ENCODE data around the gene C7orf57. TPM values are rescaled to one million over a fixed set of nuclear protein-coding genes. Genes with fewer than 3 reads are reported as not detected.
A peak's percentile ranks its signal among the peaks of the same experiment; 100 is the strongest.

C7orf57 gene
- total RNA-seq, 1 donor from 2014 or later = not detected

- TF ChIP-seq, protein P1, sequence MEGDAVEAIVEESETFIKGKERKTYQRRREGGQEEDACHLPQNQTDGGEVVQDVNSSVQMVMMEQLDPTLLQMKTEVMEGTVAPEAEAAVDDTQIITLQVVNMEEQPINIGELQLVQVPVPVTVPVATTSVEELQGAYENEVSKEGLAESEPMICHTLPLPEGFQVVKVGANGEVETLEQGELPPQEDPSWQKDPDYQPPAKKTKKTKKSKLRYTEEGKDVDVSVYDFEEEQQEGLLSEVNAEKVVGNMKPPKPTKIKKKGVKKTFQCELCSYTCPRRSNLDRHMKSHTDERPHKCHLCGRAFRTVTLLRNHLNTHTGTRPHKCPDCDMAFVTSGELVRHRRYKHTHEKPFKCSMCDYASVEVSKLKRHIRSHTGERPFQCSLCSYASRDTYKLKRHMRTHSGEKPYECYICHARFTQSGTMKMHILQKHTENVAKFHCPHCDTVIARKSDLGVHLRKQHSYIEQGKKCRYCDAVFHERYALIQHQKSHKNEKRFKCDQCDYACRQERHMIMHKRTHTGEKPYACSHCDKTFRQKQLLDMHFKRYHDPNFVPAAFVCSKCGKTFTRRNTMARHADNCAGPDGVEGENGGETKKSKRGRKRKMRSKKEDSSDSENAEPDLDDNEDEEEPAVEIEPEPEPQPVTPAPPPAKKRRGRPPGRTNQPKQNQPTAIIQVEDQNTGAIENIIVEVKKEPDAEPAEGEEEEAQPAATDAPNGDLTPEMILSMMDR (IDR thresholded peaks at IDR 0.05) = no peak
- no peak for DNase-seq (ENCODE audit: low spot score)
- Mint-ChIP-seq H3K27me3 (ENCODE audit: low read depth) (no peaks in the 10 kb centered on the region), H3K36me3 (ENCODE audit: low read depth) (peaks cover 34% of the 10 kb centered on the region), H3K4me1 (ENCODE audit: low read depth) (peaks cover 12% of the 10 kb centered on the region), H3K27ac (ENCODE audit: unreplicated experiment) (peak overlapping the region; percentile 49), H3K4me3 (ENCODE audit: unreplicated experiment) (no peak overlapping the region), H3K9me3 (ENCODE audit: low read depth) (no peaks in the 10 kb centered on the region)
Observed at GRCh38 chr7:48107926-48108472, 72.7 kb downstream of the C7orf57 start.

DNA sequence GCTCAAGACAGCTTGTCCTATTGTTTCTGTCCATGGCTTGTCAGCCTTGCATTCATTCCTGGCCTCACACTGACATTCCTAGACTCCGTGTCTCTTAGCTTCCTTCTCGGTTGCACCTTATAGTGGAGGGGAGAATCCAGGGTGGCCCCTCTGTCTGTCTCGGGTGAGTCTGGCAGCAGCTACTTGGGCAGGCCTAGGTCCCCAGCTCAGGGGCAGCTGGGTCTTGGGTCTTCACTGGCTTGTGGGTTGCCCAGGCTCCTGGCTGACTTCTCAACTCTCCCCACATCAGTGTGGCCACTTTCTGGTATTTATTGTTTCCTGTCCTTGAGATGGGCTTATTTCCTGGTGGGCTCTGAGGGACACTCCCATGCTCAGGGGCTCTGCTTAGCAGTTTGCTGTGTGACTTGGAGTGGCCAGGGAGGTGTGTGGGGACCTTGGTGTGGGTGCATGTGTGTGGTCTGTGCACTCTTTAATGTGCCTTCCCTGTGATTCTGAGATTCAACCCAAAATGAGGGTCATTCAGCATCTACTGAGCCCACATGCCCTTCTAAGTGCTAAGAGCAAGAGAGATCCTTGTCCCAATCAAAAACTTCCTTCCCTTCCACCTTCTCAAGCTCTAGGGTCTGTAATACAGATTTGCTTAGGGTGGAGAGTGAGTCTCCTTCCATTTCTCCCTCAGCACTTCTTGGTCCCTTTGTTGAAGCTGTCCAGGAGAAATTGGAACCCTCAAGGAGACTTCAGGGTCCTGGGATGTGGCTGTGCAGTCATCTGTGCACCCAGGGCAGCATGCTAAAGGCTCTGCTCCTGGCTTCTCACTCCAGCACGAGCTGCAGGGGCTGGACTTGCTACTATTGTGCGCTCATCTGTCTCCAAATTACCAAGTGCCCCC lies 73.9 kb downstream of the C7orf57 start:
- Mint-ChIP-seq H3K4me3 (ENCODE audit: unreplicated experiment) (no peak overlapping the region), H3K9me3 (ENCODE audit: low read depth) (no peaks in the 10 kb centered on the region), H3K27ac (ENCODE audit: unreplicated experiment) (peak overlapping the region; percentile 0), H3K27me3 (ENCODE audit: low read depth) (no peaks in the 10 kb centered on the region), H3K4me1 (ENCODE audit: low read depth) (peaks cover 15% of the 10 kb centered on the region), H3K36me3 (ENCODE audit: low read depth) (peaks cover 27% of the 10 kb centered on the region)
- TF ChIP-seq, protein P1 (IDR thresholded peaks at IDR 0.05) = no peak
- no peak for DNase-seq (ENCODE audit: low spot score)

DNA sequence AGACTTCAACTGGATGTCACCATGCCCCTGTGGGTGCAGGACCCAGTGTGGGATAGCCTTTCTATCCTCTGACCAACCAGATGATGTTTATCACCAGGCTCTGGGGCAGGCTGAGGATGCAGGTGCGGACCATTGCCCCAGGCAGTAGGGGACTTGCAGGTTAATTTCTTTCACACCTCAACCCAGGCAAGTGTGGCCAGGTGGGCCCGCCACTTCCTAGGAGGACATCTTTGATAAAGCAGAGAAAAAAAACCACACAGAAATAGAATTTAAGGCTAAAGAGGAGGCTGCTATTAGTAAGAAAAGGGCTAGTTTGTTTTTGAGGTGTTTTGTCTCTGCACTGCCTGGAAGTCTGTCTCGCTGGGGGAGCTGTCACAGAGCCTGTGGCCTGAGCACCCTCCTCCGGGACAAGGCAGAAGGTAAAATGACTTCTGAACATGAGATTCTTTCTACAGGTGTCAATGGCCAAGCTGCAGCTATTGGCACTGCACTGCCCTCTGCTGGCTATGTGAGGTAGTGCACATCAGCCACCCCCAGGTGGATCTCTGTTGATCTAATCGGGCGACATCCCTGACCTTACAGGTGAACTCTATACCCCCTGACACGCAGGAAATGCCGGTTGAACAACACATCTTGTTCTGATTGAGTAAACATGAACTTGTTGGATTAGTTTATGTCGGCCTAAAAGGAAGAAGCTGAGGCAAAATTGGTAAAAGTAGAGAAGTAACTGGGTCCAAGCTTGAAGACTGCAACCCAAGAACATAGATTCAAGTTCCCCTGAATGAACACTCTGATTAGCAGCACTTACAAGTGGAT lies 74.7 kb downstream of the C7orf57 start:
- no peak for DNase-seq (ENCODE audit: low spot score)
- H3K4me1 Mint-ChIP-seq (ENCODE audit: low read depth) = peaks cover 15% of the 10 kb centered on the region
- H3K27me3 Mint-ChIP-seq (ENCODE audit: low read depth) = no peaks in the 10 kb centered on the region
- H3K9me3 Mint-ChIP-seq (ENCODE audit: low read depth) = no peaks in the 10 kb centered on the region
- no peak overlapping the region for H3K4me3 Mint-ChIP-seq (ENCODE audit: unreplicated experiment)
- H3K27ac Mint-ChIP-seq (ENCODE audit: unreplicated experiment) = no peak overlapping the region
- TF ChIP-seq, protein P1 (IDR thresholded peaks at IDR 0.05) = peak; percentile 100
- H3K36me3 Mint-ChIP-seq (ENCODE audit: low read depth) = peaks cover 19% of the 10 kb centered on the region

DNA sequence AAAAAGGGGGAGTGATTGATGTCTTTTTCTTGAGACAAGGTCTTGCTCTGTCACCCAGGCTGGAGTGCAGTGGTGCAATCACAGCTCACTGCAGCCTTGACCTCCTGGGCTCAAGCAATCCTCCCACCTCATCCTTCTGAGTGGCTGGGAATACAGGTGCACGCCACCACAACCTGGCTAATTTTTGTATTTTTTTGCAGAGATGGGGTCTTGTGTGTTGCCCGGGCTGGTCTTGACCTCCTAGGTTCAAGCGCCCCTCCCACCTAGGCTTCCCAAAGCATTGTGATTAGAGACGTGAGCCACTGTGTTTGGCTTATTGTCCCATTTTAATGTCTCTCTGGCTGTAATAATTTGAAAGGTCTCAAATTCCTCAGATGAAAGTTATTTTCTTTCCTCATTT lies 75.5 kb downstream of the C7orf57 start:
- Mint-ChIP-seq H3K27me3 (ENCODE audit: low read depth) (no peaks in the 10 kb centered on the region), H3K4me1 (ENCODE audit: low read depth) (peaks cover 15% of the 10 kb centered on the region), H3K4me3 (ENCODE audit: unreplicated experiment) (no peak overlapping the region), H3K36me3 (ENCODE audit: low read depth) (peaks cover 18% of the 10 kb centered on the region), H3K9me3 (ENCODE audit: low read depth) (no peaks in the 10 kb centered on the region), H3K27ac (ENCODE audit: unreplicated experiment) (no peak overlapping the region)
- DNase-seq (ENCODE audit: low spot score) = no peak
- TF ChIP-seq, protein P1 (IDR thresholded peaks at IDR 0.05) = no peak

Other genes with a start within 250 kb of the C7orf57 start
- 0.15 to 0.25 TPM (median 0.23 TPM) in 3 replicates for gene PKD1L1, start 87.1 kb upstream of the C7orf57 start, total RNA-seq
- gene HUS1, start 55.9 kb upstream of the C7orf57 start, total RNA-seq = 29.0 to 31.1 TPM (median 30.6 TPM) in 3 replicates
- not detected in 3 replicates for gene SUN3, start 6.4 kb upstream of the C7orf57 start, total RNA-seq
- gene UPP1, start 53.7 kb downstream of the C7orf57 start, total RNA-seq = 25.7 to 51.1 TPM (median 48.5 TPM) in 3 replicates
- gene ABCA13, start 135.9 kb downstream of the C7orf57 start, total RNA-seq = 0.07 to 0.13 TPM (median 0.12 TPM) in 3 replicates